Epidermal melanocyte (primary cell): ENCODE data around the gene SHD.
A peak's percentile ranks its signal among the peaks of the same experiment; 100 is the strongest.
"Not testable (repeated sequence)": the region's sequence is repeated elsewhere in the genome, so short reads cannot be mapped to it uniquely, and the experiment has no call there.

Experiments used
- DNase-seq: peaks from one replicate; pipeline ENCODE4 v3.0.0; 2011; ENCODE audit warnings: low spot score; ENCODE audit not compliant: insufficient read length

Gene SHD

DNA sequence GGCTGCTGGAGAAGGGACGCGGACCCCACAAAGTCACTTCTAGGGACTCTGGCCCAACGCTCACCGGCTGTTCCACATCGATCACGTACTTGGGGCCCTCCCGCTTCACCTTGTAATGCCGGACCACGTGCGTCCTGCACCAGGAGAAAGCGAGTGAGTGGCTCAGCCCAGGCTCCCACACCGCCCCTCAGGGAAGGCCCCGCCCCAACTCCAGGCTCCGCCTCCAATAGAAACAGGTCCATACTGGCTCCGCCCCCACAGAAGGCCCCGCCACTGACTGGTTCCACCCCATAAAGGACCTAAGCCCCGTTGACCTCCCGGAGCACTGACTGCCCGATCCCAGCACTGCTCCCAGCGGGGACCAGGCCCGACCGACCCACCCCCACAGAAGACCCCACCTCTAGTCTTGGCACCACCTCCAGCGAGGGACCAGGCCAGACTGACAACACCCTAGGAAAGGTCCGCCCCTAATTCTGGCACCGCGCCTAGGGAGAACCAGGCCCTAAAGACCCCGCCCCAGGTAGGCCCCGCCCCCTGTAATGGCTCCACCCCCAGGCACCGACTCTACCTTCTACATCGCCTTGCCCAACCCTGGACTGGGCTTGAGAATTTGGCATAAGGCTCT, 48.3 kb downstream of the SHD start:
- DNase-seq: no peak

DNA sequence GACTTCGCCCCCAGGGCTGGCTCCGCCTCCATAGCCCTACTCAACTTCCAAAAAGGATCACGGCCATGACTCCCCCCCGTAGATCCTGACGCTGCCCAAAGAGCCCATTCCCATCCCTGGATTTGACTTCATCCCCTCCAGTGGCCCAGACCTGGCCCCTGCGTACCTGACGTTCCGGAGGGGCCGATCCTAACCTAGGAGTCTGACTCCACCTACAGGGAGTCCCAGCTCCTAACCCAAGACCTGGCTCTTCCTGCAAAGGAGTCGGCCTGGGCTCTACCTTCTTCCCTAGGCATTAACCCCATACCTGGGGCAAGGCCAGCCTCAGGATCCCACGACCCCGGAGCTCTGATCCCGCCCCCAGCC, 48.8 kb downstream of the SHD start:
- no peak for DNase-seq

DNA sequence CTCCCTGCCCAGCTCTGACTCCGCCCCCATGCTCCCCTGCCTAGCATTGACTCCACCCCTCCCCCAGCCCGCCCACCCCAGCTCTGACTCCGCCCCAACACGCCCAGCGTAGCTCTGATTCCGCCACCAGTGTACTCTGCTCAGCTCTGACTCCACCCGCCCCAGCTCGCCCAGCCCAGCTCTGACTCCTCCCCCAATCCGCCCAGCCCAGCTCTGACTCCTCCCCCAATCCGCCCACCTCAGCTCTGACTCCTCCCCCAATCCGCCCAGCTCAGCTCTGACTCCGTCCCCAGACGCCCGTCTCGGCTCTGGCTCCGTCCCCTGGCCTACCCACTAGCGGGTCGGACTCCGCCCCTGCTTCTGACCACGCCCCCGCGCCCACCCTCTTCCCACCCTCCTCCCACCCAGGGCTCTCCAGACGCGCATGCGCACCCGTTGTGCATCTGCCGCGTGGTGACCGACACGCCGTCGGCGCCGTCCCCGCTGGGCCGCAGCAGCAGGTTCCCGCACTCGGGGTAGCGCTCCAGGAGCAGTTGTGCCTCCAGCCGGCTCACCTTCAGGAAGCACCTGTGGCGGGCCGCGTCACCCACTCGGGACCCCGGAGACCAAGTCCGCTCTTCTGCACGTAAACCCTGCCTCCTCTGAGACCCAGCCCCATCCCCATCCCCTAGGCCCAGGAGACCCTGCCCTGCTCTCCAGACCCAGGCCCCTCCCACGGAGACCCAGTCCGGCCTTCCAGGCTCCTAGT, 49.4 kb downstream of the SHD start:
- peak; percentile 81 for DNase-seq

DNA sequence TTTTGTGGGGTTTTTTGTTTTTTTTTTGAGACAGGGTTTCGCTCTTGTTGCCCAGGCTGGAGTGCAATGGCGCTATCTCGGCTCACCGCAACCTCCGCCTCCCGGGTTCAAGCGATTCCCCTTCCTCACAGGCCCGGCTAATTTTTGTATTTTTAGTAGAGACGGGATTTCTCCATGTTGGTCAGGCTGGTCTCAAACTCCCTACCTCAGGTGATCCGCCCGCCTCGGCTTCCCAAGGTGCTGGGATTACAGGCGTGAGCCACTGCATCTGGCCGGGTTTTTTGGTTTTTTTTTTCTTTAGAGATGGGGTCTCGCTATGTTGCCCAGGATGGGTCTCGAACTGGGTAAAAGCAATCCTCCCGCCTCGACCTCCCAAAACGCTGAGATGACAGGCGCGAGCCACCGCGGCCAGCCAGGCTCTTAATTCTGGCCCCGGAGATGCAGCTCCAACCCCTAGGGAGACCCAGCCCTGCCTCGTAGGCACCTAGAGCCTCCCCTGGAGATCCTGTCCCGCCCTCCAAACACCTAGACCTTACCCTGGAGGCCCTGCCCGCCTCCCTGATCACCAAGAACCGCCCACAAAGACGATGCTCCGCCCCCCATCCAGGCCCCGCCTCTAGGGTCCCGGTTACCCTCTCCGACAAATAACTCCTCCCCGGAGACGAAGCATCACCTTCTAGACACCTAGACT, 50.1 kb downstream of the SHD start:
- not testable (repeated sequence) for DNase-seq

DNA sequence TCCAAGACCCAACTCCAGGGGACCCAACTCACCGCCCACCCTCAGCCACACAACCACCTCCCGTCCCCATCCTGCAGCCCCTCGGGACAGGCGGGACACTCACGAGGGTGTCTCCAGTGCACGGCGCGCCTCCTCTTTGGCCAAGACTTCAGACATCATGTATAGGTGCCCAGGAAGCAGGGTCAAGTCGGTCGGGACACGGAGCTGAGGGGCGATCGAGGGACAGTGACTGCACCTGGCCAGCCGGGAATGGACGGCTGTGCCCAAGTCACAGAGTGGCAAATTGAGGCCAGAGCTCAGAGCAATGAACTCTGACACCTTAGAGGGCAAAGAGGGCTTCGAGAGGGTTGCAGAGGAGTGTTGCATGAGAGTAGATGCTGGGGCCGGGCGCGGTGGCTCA, 50.8 kb downstream of the SHD start:
- DNase-seq: no peak

DNA sequence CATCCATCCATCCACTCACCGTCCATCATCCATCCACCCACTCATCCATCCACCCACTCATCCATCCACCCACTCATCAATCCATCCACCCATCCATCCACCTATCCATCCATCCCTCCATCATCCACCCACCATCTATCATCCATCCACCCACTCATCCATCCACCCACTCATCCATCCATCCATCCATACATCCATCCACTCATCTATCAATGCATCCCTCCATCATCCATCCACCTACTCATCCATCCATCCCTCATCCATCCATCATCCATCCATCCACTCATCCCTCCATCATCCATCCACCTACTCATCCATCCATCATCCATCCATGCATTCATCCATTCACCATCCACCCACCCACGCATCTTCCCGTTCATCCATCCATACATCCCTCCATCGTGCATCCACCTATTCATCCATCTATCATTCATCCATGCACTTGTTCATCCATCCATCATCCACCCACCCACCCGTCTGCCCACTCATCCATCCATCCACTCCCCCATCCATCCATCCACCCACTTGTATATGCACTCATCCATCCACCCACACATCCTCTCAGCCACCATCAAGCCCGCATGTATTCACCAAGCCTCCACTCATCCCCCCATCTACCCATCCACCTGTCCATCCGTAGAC, 56.0 kb downstream of the SHD start:
- no peak for DNase-seq

DNA sequence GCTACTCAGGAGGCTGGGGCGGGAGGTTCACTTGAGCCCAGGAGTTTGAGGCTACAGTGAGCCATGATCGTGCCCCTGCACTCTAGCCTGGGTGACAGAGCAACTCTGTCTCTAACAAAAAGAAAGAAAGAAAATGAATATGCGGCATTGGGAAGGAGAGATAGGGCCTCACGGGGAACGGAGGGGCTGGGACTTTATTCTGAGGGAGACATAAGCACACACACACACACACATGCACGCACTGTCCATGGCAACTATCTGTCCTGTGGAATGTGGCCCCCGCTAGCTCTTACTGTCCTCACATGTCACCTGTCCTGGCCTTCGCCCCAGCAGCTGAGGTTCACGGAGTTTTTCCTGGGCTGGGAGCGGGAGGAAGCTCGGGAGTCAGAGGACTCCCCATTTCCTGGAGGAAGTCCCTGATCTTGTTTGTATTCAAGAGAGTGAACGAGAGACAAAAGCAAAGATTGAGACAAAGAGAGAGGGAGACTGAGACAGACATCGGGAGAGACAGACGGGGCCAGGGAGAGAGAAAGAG, 58.9 kb downstream of the SHD start:
- DNase-seq: no peak

DNA sequence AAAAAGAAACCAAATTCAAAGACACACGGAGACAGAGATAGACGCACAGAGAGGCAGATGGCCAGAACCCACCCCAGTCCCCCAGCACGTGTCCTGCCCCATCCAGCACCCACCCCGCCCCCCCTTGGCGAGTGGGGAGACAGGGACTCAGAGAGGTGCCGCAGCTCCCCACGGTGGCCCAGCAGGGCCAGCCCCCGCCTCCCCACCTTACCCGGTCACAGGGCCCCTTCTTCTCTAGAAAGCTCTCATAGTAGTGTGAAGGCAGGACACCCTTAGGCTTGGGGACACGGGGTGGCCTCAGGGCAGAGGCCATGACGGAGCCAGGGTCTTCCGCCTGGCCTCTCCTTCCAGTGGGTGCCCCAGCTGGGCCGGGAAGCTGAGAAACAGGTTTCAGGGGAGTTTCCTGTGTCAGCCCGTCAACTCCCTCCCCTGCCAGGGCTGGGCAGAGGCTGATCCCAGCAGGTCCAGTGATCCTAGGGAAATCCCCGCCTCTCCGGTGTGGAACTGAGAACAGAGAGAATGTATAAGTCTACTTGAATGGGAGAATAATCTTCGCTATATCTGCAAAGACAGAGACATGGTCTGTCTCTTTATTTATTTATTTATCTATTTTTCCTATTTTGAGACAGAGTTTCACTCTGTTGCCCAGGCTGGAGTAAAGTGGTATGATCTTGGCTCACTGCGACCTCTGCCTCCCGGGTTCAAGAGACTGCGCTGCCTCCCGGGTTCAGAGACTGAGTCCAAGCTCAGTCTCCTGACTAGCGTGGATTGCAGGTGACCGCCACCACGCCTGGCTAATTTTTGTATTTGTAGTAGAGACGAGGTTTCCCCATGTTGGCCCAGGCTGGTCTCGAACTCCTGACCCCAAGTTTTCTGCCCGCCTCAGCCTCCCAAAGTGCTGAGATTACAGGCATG, 59.6 kb downstream of the SHD start, which contains the start of gene STAP2:
Gene STAP2, minus strand, starts transcription at position 387 of the 915 bp plus-strand sequence. Its CDS starts 74 bp downstream, at position 313.
- peak; percentile 10 for DNase-seq
